GM18499 (cell line): Measurements from ENCODE around the gene DNAJB1.
A peak's percentile ranks its signal among the peaks of the same experiment; 100 is the strongest.
"Not testable (repeated sequence)": the region's sequence is repeated elsewhere in the genome, so short reads cannot be mapped to it uniquely, and the experiment has no call there.

Experiments
- ATAC-seq: cut with Tn5 transposase; IDR thresholded peaks from one replicate; pipeline ENCODE4 v1.9.1; 2021; ENCODE audit warnings: moderate number of reproducible peaks; ENCODE audit not compliant: insufficient read depth, unreplicated experiment

Gene DNAJB1

GRCh38 chr19:14553939-14554243 is 35.7 kb upstream of the DNAJB1 start:
- no peak for ATAC-seq

- no peak for ATAC-seq
Measured at GRCh38 chr19:14553042-14553938, 35.1 kb upstream of the DNAJB1 start.

GRCh38 chr19:14552006-14552360 is 33.8 kb upstream of the DNAJB1 start:
- not testable (repeated sequence) for ATAC-seq

GRCh38 chr19:14551134-14552005 is 33.2 kb upstream of the DNAJB1 start:
- not testable (repeated sequence) for ATAC-seq

- no peak for ATAC-seq
Measured at GRCh38 chr19:14550201-14550754, 32.1 kb upstream of the DNAJB1 start.

GRCh38 chr19:14545716-14546082 is 27.5 kb upstream of the DNAJB1 start:
- ATAC-seq, result no peak

GRCh38 chr19:14544977-14545715 is 26.9 kb upstream of the DNAJB1 start:
- no peak for ATAC-seq

GRCh38 chr19:14544047-14544446 is 25.9 kb upstream of the DNAJB1 start:
- ATAC-seq, result no peak

- ATAC-seq, result no peak
Measured at GRCh38 chr19:14542711-14543328, 24.6 kb upstream of the DNAJB1 start.

GRCh38 chr19:14541979-14542378 is 23.8 kb upstream of the DNAJB1 start:
- not testable (repeated sequence) for ATAC-seq

- ATAC-seq, result no peak
Measured at GRCh38 chr19:14540741-14541525, 22.7 kb upstream of the DNAJB1 start.

GRCh38 chr19:14536926-14537692 is 18.9 kb upstream of the DNAJB1 start:
- no peak for ATAC-seq

- ATAC-seq, result no peak
Measured at GRCh38 chr19:14533450-14533849, 15.3 kb upstream of the DNAJB1 start.

- ATAC-seq, result no peak
Measured at GRCh38 chr19:14530506-14530905, 12.3 kb upstream of the DNAJB1 start.

GRCh38 chr19:14530005-14530348 is 11.8 kb upstream of the DNAJB1 start:
- no peak for ATAC-seq

- ATAC-seq, result peak; percentile 91
Measured at GRCh38 chr19:14529254-14530004, 11.2 kb upstream of the DNAJB1 start, which contains the start of gene TECR. TSS of gene TECR (plus strand) at chr19:14529594. CDS start at chr19:14529697, 103 bp downstream.

- ATAC-seq, result no peak
Measured at GRCh38 chr19:14528419-14529253, 10.4 kb upstream of the DNAJB1 start.
